ENCODE measurements around the gene AGBL1.

AGBL1 gene

DNA sequence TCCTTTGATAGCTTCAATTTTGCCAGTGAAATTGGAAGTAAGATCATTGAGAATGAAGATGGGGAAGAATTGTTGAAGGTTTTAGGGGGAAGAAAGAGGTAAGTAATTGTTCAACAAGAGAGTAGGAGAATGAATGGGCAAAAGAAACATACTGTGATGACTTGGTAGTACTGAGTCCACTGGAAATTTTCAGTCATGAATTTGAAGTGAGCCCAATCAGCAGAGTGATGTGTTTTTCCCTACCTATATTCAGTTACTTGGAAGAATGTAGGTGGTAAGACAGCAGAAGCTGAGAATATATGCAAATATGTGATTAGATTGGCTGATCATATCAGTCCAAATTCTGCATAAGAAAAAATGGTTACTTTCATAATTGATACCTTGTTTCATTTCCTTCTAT, 569.6 kb downstream of the AGBL1 start:
- DNase-seq (ENCODE audit: low spot score) = no peak

DNA sequence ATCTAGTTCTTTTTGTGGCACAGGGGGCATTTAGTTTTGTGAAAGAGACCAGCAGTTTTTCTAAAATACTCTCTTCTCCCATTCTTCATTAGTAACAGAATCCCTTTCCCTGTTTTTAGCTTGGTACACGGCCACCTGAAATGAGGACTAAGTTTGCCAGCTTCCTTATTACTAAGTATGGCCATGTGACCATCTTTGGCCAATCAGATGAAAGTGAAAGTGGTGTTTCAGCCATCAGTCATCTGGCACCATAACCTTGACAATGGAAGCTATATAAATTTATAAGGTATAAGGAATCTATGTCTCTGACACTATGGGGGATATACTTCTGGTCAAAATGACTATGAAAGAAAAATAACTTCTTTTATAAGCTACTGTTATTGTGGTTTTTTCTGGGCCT, 570.4 kb downstream of the AGBL1 start:
- no peak for DNase-seq (ENCODE audit: low spot score)

DNA sequence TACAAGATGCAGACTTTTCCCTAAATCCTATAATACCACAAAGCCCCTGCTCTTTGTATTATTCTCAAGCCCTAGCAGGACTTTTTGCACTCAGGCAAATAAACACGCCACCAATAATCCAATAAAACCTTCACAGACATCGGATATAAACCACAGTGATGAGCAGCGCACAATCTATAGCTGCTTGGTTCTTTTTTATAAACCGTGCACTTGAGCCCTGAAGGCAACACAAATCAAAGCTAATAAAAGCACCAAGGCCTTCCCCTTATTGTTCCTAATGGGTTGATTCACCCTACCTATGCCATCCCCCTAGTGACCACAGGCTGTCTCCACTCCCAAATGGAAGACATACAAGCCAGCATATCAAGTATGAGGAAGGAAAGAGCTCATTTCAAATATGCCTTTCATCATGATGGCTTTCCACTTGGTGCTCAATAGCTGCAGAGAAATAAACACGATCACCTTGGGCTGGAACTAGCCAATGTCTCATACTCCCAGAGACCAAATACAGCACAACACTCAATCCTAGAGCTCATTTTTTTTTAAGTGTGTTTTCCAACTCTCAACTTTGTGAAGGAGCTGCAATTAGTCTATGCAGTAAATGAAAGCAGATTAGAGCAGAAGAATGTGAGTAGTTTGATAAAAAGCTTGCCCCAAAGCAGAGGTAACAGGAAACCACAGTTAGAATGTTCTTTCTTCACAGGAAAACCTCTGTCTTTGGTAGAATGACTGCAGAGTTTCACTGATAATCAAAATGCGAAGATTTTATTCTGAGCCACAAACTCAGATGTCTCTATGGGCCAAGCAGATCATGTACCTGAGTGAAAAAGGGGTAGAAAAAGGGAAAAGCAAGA, 573.9 kb downstream of the AGBL1 start:
- DNase-seq (ENCODE audit: low spot score) = no peak

DNA sequence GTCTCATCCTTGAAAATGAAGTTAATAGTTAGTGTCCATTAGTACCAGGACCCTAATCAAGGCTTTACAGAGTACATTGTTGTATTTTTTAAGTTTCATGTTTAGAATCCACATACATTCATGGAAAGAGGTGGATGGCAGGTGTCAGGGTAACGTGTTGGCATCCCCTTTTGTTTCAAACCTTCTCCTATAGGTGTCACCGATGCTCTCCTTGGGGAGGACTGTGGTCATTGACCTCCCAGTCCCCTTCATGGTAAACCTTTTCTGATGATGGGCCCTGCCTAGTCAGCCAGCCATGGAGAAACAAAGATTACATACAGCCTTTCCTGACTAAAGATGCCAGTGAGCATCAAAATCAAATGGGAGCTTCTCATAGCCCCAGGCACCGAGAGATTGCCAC, 574.8 kb downstream of the AGBL1 start:
- DNase-seq (ENCODE audit: low spot score) = no peak

DNA sequence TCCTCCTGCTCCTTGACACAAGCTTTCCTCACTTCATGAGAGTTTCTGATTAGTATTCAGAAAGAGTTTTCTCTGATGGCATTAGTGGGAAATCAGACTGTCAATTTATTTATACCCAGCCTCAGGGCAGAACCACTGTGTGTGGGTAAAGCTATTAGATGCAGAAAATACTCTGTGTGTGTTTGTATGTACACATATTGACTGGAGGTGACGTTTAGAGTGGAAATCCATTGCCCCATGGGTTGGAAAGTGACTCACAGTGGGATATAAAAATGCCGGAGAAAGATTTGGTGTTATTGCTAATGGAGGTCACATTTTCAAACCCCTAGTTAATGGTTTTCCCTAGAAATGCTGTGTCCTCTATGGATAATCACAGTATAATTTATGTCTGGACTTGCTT, 577.6 kb downstream of the AGBL1 start:
- DNase-seq (ENCODE audit: low spot score) = no peak

DNA sequence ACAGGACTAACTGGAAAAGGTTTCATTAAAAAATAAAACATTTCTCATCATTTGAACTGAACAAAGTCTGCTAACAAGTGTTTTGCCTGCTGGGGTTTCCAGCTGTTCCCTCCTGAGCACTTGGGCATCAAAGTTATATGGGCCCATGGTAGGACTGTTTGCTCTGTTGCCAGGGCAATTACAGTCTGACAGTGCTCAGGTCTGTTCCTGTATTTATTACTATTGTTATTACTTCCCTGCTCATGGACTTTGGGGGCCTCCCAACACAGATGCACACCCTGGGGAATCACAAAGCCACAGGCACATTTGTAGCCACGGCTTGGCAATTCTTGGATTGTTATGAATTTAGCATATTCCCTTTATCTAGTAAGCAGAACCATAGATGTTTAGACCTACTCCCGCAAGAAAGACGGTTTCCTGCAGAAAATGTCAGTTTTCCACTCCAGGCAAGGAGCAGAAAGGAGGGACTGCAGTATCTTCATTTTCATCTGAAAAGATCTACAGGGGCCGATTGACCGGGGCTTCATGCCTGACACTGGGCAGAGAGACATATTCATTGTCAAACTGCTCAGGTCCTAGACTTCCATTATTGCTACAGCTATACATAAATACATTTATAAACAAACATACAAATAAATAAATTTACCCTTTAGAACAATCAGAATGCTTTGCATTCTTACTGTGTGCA, 580.2 kb downstream of the AGBL1 start:
- no peak for DNase-seq (ENCODE audit: low spot score)

DNA sequence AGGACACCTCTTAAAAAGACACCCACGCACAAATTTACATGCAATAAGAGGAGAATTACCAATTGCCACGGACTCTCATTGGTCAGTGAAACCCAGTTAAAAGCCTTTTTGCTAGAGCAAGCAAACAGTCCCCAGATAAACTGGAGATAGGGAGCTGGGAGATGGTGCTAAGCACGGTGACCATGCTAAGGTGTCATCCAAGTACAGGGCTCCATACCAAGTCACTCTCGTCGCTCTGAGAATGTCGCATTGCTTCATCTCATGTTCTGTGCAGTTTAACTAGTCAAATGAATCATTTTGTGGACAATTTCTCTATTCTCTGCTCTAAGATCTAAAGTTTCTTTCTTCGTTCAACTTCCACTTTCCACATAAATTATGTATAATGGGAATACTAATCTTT, 581.9 kb downstream of the AGBL1 start:
- DNase-seq (ENCODE audit: low spot score) = no peak

DNA sequence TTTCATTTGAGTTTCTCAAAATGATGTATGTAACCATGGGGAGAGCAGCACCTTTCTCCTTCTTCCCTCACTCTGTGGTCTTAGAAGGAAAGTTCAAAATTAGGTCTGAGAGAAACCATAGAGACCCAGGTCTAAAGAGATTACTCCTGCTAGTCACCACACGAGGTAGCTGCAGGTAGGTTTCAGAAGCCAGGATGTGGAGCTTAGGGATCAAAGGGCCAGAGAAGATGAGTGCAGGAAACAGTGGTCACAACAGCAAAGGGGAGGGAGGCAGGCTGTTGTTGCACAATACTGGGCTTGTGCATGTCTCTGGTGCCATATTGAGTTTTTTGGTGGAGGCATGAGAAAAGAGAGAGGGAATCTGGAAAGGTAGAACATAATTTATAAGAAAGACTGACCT, 583.6 kb downstream of the AGBL1 start:
- DNase-seq (ENCODE audit: low spot score) = no peak

DNA sequence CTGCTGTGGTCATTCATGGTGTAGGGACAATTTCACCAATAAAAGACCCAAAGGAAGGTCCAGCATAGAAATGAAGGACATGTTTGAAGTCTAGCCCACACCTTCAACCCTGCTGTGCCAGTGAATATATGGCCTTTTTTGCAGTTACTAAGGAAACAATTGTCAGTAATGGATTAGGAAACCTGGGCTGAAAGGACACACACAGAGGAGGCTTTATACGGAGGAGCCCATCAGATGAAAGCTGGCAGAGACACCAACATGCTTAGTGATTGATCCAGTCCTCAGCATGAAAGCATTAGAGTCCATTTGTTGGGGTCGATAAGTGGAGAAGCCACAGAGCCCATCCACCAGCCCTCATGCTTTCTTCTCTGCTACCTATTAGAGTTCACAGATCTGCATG, 584.3 kb downstream of the AGBL1 start:
- DNase-seq (ENCODE audit: low spot score) = no peak

DNA sequence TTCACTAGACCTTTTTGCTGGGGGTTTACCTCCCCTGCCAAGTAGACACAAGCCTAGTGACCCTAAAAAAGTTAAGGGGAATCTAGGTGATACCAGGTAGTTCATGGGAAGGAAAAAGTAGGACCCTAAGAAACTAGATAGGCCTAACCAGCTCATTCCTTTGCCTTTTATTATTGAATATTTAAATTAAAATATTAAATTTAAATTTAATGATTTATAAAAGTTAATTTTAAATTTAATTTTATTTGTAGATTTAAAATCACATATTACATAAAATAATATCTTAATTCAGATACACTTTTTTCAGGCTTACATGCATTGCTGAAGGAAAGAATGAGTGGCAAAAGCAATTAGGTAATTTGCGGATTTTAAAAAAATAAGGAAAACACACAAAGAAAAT, 584.9 kb downstream of the AGBL1 start:
- DNase-seq (ENCODE audit: low spot score) = no peak

DNA sequence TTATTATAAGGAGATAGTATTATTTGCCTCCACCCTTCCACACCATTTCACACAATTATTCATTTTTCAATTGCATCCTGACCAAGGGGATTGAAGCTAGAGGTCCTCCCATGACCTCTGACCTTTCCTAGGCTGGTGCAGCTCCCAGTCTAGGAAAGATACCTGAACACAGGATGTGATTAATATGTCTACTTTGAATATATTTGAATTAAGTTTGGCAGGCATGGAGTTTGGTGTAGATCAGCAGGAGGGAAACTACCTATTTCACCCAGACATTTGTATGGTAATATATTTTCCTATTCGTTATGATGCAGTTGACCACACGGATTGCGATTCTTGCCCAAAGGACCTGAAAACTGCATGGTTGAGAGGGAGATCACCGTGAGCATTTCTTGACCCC, 596.3 kb downstream of the AGBL1 start:
- DNase-seq (ENCODE audit: low spot score) = no peak

DNA sequence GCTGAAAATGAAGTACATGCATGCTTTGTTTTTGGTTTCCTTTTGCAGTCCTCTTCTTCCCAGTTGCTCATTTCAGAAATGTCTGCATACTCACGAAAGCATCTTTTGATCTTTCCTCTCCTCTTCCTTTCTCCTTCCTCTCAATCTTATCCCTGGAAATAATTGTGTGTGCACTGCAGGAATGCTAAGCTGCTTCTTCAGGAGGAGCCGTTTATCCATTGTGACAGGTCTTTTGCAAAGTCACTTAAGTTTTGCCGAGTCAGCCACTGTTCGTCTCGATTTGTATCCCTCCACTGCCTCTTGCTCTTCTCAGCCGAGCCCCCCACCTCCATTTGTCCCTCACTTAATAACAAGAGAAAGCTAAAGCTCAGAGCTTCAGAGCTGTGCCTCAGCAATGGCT, 597.6 kb downstream of the AGBL1 start:
- DNase-seq (ENCODE audit: low spot score) = no peak

DNA sequence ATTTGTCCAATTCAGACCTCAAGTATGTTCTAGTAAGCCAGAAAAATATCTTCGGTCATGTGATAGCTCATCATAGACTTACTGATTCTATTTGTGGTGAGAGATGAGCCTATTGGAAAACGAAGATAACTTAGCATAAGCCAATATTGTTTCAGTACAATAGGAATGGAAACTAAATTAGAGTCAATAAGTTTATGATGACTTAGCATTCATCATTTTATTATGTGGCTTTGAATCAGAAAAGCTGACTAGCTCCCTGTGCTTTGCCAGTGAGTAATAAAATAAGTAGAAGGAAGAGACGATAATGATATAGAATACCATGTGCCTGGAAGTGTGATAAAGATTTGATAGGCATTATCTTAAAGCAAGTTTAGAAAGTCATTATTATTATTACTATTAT, 605.6 kb downstream of the AGBL1 start:
- DNase-seq (ENCODE audit: low spot score) = no peak

DNA sequence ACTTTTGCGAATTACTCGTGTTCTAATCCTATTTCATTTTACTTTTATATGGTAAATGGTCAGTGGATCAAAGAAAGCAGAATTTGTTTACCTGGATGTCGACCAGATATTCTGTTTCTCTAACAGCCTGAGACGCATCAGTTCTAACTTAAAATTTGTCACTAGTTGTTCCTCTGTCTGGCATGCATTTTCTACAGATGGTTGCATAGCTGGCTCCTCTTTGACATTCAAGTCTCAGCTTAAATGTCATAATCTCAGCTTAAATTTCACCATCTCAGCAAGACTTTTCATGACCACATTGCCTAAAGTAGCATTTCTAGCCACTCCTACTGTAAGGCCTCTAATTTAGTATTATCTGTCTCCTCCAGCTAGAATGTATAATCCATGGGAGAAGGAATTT, 609.3 kb downstream of the AGBL1 start:
- no peak for DNase-seq (ENCODE audit: low spot score)

DNA sequence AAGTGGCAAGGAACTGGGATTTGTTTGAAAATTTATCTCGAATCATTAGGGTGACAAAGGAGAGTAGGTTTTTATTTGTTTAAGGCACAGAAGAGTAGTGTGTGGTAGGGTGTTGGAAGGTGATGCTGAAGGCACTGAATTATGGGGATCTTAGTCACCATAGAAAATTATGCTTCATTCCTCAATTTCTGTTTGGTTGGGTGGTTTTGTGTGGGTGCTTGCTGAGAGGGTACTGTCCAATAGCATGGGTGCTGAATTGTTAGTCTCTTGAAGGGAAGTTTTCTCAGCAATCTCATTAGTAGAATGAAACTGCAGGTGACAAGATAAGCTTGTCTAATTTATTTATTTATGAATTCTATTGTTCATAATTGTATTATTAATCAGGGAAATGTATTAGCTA, 610.9 kb downstream of the AGBL1 start:
- no peak for DNase-seq (ENCODE audit: low spot score)

DNA sequence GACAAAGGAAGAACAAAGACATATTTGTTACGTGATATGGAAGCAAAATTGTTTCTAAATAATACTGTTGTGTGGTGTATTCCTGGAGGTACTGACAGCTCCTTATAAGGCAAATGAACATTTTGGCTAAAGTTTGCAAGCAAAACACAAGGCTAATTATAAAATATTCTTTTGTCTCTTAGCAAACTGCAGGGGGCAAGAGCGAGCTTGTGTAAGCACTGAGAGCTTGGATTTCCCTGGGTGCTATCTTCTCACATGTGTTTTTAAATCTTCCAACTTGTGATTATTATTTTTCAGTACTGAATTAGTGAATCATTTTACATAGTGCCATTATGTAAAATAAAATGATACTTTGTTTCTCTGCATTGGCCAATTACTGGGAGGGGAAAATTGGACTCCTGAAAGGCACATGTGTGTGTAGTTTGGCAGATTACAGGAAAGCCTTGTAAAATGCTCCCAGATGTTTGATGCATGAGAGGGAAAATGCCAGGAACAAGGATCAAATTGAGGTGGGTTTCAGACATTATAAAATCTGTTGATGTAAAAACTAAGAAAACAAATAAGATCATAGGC, 611.5 kb downstream of the AGBL1 start:
- no peak for DNase-seq (ENCODE audit: low spot score)

DNA sequence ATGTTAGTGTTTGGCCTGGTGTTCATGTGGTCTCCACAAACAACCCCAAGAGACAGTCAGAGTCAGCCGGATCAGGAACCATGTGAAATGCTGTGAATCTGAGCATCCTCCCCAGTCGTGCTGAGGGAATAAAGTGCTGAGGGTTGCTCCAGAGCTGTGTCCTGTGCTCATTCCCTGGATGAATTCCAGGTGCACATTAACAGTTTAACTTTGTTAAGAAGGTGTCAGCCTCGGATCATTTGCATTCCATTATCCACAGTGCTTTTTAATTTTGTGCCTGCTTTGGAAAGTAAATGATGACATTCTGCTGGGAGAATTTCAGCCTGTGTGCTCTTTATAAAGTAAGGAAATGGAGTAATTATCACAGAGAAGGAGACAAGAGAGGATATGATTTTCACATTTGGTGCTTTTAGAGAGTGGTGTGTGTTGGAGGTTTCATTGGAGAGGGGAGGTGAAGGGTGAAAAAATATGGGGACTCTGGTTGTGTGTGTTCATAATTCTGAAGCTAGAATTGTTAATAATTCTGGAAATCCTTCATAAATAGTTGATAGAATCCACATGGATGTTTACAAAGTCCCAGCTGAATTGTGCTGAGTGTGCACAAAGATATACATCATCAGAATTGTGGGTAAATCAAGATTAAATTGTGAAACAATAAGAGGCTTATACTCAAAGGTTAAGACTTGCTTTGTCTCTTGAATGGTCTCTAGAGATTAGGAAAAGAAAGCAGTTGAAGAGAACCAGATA, 621.4 kb downstream of the AGBL1 start:
- DNase-seq (ENCODE audit: low spot score) = no peak

DNA sequence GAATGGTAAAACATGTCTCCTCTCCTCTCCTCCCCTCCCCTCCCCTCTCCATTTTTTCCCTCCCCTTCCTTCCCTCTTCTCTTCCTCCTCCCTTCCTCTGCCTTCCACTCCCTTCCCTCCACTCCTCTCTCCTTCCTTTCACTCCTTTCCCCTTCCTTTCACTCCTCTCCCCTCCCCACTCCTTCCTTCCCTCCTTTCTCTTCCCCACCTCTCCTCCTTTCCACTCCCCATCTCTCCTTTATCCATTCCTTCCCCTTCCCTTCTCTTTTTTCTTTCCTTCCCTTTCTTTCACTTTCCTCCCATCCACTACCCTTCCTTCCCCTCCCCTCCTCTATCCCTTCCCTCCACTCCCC, 621.9 kb downstream of the AGBL1 start:
- DNase-seq (ENCODE audit: low spot score) = no peak

DNA sequence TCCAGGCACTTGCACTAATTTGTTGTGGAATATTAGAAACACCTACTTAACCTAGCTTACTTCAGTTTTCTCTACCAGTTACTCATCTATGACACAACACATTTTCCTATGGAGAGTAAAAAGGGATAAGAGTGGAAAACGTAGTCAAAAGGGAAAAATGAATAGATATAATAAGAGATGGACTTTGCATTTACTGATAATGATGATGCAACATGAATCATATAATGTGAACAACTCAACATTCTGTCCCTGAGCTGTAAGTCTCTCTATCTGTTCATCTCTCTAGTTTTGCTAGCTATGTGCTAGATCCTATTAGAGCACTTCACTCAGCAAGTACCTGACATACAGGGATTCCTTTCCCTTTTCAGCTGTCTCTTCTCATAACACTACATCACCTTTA, 627.1 kb downstream of the AGBL1 start:
- no peak for DNase-seq (ENCODE audit: low spot score)

DNA sequence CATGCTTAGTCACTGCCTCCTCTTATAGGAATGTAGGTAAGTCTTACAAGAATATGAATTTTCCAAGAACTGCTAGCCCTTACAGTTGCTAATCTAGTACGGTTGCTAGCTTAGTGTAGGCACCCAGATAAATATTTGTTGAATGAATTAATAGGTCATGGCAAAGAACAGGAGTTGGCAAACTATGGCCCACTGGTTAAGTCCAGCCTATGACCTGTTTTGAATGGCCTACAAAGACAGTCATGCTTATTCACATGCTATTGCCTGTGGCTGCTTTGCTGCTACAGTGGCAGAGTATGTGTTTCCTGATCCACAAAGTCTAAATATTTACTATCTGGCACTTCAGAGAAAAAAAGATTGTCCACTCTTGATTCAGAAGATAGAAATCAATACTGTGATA, 631.8 kb downstream of the AGBL1 start:
- no peak for DNase-seq (ENCODE audit: low spot score)

DNA sequence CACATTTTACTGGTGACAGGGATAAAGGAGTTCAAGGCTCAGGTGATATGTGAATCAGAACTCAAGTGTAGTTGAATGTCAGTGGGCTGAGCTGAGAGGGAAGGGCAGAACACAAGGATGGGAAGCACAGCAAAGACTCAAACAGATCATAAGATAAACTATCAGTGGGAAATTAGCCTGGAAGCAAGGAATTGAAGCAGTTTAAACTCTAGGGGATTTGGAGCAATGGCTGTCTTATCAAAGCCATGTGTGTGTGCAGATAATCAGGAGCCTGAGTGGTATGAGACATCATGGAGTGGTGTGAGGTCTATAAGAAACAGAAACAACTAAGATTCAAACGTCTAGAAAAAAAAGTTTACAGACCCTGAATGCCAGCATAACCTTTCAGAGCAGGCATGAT, 634.6 kb downstream of the AGBL1 start:
- DNase-seq (ENCODE audit: low spot score) = no peak

DNA sequence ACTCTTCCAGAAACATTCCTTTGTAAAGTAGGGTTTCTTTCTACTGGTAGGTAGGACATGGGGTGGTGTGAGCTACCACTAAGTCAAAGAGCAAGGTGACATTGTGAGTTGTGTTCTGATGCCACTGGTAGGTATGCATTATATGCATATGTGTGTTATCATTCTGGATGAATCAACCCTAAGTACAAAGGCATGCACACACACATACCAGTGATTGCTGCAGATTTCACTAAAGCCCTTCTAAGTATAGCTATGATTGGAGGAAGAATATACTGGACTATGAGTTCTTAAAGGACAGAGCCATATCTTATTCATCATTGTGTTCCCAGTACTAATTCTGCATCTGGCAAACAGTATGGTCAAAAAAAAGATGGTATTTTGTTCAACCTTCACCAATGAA, 646.0 kb downstream of the AGBL1 start:
- DNase-seq (ENCODE audit: low spot score) = no peak
